DND-41 (cell line): Measurements from ENCODE around the gene LINS1.
"Not testable (repeated sequence)": the region's sequence is repeated elsewhere in the genome, so short reads cannot be mapped to it uniquely, and the experiment has no call there.

Experiments used
- ATAC-seq: fragments of 200-7000 bp; cut with Tn5 transposase; 3 replicates; pipeline ENCODE4 v1.9.1; 2021; ENCODE audit warnings: low read depth; ENCODE audit not compliant: insufficient read depth
- DNase-seq: peaks from one replicate; pipeline ENCODE4 v3.0.0-alpha.2; 2020
- H2AFZ ChIP-seq: 2 replicates; pipeline ENCODE4 v1.6.0; 2012; ENCODE audit warnings: low read depth, low read length
- H3K27ac ChIP-seq: 2 replicates; pipeline ENCODE4 v1.5.1; 2012; ENCODE audit warnings: low read length, inconsistent platforms
- H3K27me3 ChIP-seq: fragments of 200-600 bp; sonication (generic); 2 replicates; pipeline ENCODE4 v1.6.0; 2012; ENCODE audit warnings: low read length, mild to moderate bottlenecking, inconsistent platforms; ENCODE audit not compliant: insufficient read depth, poor library complexity
- H3K36me3 ChIP-seq: 2 replicates; pipeline ENCODE4 v1.5.1; 2012; ENCODE audit warnings: low read length, inconsistent platforms; ENCODE audit not compliant: insufficient read depth
- H3K4me1 ChIP-seq: 2 replicates; pipeline ENCODE4 v1.5.1; 2012; ENCODE audit warnings: mild to moderate bottlenecking, low read length; ENCODE audit not compliant: insufficient read depth
- H3K4me2 ChIP-seq: 2 replicates; pipeline ENCODE4 v1.6.0; 2012; ENCODE audit warnings: mild to moderate bottlenecking, moderate library complexity, low read length, inconsistent platforms; ENCODE audit not compliant: insufficient read depth
- H3K4me3 ChIP-seq, 2 experiments: fragments of 200-600 bp in 1 of 2; shearing (Covaris generic) in 1 of 2; 2 replicates each; pipeline ENCODE4 v1.5.1; 2012 to 2016; ENCODE audit warnings: inconsistent platforms in 2 of 2, low read length in 2 of 2, mild to moderate bottlenecking in 2 of 2, low read depth in 1 of 2, moderate library complexity in 1 of 2
- H3K79me2 ChIP-seq: 2 replicates; pipeline ENCODE4 v1.6.0; 2012; ENCODE audit warnings: low read length, inconsistent platforms; ENCODE audit not compliant: insufficient read depth
- H3K9ac ChIP-seq: 2 replicates; pipeline ENCODE4 v1.6.0; 2012; ENCODE audit warnings: low read depth, mild to moderate bottlenecking, inconsistent platforms, low read length, moderate library complexity
- H3K9me3 ChIP-seq: 2 replicates; pipeline ENCODE4 v1.5.1; 2012; ENCODE audit warnings: low read length, moderate library complexity, mild to moderate bottlenecking, inconsistent platforms; ENCODE audit not compliant: insufficient read depth, severe bottlenecking
- H4K20me1 ChIP-seq: 2 replicates; pipeline ENCODE4 v1.6.0; 2012; ENCODE audit warnings: low read length; ENCODE audit not compliant: insufficient read depth
- EZH2 ChIP-seq: IDR thresholded peaks from 3 replicates; pipeline ENCODE4 v1.6.1; 2012; ENCODE audit warnings: borderline replicate concordance, low read depth, mild to moderate bottlenecking, moderate library complexity, low read length, inconsistent platforms; ENCODE audit not compliant: severe bottlenecking
- TF ChIP-seq, protein P1 (sequence below): IDR thresholded peaks from 2 replicates; pipeline ENCODE4 v1.5.1; 2012; ENCODE audit warnings: borderline replicate concordance, low read length, moderate library complexity, mild to moderate bottlenecking; ENCODE audit not compliant: poor library complexity, severe bottlenecking; ENCODE audit errors: extremely low read depth

Gene LINS1

GRCh38 chr15:100592898-100593297 lies 9.1 kb downstream of the LINS1 start:
- DNase-seq, result no peak
- peaks cover 64% of the 10 kb centered on the region for H3K79me2 ChIP-seq
- no peak for TF ChIP-seq EZH2

GRCh38 chr15:100591835-100592234 lies 10.1 kb downstream of the LINS1 start:
- no peak overlapping the region for H3K4me2 ChIP-seq
- peaks cover 37% of the 10 kb centered on the region for H3K9me3 ChIP-seq
- no peaks in the 10 kb centered on the region for H3K27me3 ChIP-seq
- no peaks in the 10 kb centered on the region for H3K36me3 ChIP-seq
- DNase-seq (no peak), ATAC-seq (no peak)
- H3K9ac ChIP-seq, result no peak overlapping the region
- H3K4me1 ChIP-seq, result peaks cover 10% of the 10 kb centered on the region
- TF ChIP-seq, protein P1, sequence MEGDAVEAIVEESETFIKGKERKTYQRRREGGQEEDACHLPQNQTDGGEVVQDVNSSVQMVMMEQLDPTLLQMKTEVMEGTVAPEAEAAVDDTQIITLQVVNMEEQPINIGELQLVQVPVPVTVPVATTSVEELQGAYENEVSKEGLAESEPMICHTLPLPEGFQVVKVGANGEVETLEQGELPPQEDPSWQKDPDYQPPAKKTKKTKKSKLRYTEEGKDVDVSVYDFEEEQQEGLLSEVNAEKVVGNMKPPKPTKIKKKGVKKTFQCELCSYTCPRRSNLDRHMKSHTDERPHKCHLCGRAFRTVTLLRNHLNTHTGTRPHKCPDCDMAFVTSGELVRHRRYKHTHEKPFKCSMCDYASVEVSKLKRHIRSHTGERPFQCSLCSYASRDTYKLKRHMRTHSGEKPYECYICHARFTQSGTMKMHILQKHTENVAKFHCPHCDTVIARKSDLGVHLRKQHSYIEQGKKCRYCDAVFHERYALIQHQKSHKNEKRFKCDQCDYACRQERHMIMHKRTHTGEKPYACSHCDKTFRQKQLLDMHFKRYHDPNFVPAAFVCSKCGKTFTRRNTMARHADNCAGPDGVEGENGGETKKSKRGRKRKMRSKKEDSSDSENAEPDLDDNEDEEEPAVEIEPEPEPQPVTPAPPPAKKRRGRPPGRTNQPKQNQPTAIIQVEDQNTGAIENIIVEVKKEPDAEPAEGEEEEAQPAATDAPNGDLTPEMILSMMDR, result no peak
- no peak for TF ChIP-seq EZH2
- peaks cover 60% of the 10 kb centered on the region for H3K79me2 ChIP-seq
- no peak overlapping the region for H3K27ac ChIP-seq
- no peaks in the 10 kb centered on the region for H4K20me1 ChIP-seq
- no peak overlapping the region for H2AFZ ChIP-seq
- H3K4me3 ChIP-seq, result no peak overlapping the region

More at GRCh38 chr15:100592898-100593297, 9.1 kb downstream of the LINS1 start:
- no peaks in the 10 kb centered on the region for H4K20me1 ChIP-seq
- H3K27ac ChIP-seq, result no peak overlapping the region
- no peak overlapping the region for H3K4me2 ChIP-seq
- H3K9ac ChIP-seq, result no peak overlapping the region
- H3K27me3 ChIP-seq, result no peaks in the 10 kb centered on the region
- no peak overlapping the region for H2AFZ ChIP-seq
- ATAC-seq, result no peak
- no peaks in the 10 kb centered on the region for H3K36me3 ChIP-seq
- H3K4me3 ChIP-seq, result no peak overlapping the region
- peaks cover 28% of the 10 kb centered on the region for H3K9me3 ChIP-seq
- H3K4me1 ChIP-seq, result peaks cover 20% of the 10 kb centered on the region

DNA sequence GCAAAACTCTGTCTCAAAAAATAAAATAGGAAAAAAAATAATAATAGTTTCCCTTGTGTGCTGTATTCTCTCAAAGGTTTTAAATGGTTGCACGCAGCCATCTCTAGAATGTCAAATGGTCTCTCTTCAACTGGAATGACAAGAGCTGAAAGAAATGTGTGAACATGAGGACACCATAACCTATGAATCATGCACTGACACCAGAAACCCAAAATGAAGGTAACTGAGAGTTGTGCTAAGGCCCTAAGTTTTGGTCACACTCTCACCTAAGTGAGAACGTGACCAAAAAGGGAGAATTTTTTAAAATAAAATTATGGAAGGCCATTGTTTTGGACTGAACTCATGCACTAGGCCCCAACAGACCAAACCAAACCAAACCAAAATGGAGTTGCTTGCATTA lies 10.8 kb downstream of the LINS1 start:
- not testable (repeated sequence) for DNase-seq, H4K20me1 ChIP-seq, H3K9ac ChIP-seq, H3K27me3 ChIP-seq, H3K4me2 ChIP-seq, H3K36me3 ChIP-seq, H3K4me1 ChIP-seq, ATAC-seq, H3K27ac ChIP-seq, H2AFZ ChIP-seq, H3K4me3 ChIP-seq
- Histone ChIP-seq H3K79me2 (peaks cover 57% of the 10 kb centered on the region), H3K9me3 (peaks cover 37% of the 10 kb centered on the region)

- TF ChIP-seq, protein P1, result no peak
- TF ChIP-seq EZH2, result no peak
- H3K4me3 ChIP-seq, result no peak overlapping the region
- no peak overlapping the region for H3K4me2 ChIP-seq
- no peak overlapping the region for H2AFZ ChIP-seq
- H3K27me3 ChIP-seq, result no peaks in the 10 kb centered on the region
- ATAC-seq, result no peak
- H3K4me1 ChIP-seq, result no peaks in the 10 kb centered on the region
- H3K27ac ChIP-seq, result no peak overlapping the region
- DNase-seq, result no peak
- peaks cover 7% of the 10 kb centered on the region; the same call in 1 of the 2 replicates for H3K36me3 ChIP-seq
- peaks cover 35% of the 10 kb centered on the region for H3K79me2 ChIP-seq
- peaks cover 37% of the 10 kb centered on the region for H3K9me3 ChIP-seq
- H4K20me1 ChIP-seq, result no peaks in the 10 kb centered on the region
- no peak overlapping the region for H3K9ac ChIP-seq
These were observed 13.2 kb downstream of the LINS1 start for GRCh38 chr15:100588638-100589242.
